HCT116 (cell line): ENCODE results near the gene FER. TPM values are rescaled to one million over a fixed set of nuclear protein-coding genes. Genes with fewer than 3 reads are reported as not detected.

Source experiments
- ATAC-seq: fragments of 200-7000 bp; cut with Tn5 transposase; 2 replicates; pipeline ENCODE4 v1.9.1; 2020; ENCODE audit warnings: mild to moderate bottlenecking, moderate library complexity
- BruUV-seq: library from RNA; stranded (reverse); fragments of 400-500 nt; replicated peaks from 2 replicates; lab custom pipeline; 2021; lab: Mats Ljungman, UMichigan
- CTCF ChIA-PET: fragments of 300-600 bp; sonication (Branson Sonifier 250); formaldehyde crosslinking; loops from one replicate; lab custom pipeline; 2021; ENCODE audit warnings: antibody characterized with exemption; lab: Charles Lee
- POLR2A ChIA-PET: fragments of 300-600, 350-600 bp; sonication (Branson Sonifier 250); formaldehyde crosslinking; loops from one replicate; lab custom pipeline; 2021; ENCODE audit warnings: antibody characterized with exemption; lab: Charles Lee
- RAD21 ChIA-PET, 2 experiments: fragments of 300-600 bp; sonication (Branson Sonifier 250); formaldehyde crosslinking; loops; one replicate each; lab custom pipeline; 2023; ENCODE audit warnings: low total read pairs in 2 of 2; ENCODE audit not compliant: uncharacterized antibody in 2 of 2, unreplicated experiment in 2 of 2, low non-redundant PET in 1 of 2; lab: Charles Lee
- DNase-seq: peaks from one replicate; pipeline ENCODE4 v3.0.0-alpha.2; 2010; ENCODE audit warnings: low read depth, low spot score
- H2AFZ ChIP-seq: fragments of 200-600 bp; shearing (Covaris generic), sonication (generic); 2 replicates; pipeline ENCODE4 v1.6.1; 2017; ENCODE audit warnings: low read depth, mixed run types, mixed read lengths, antibody characterized with exemption, low read length; ENCODE audit not compliant: poor library complexity, severe bottlenecking
- H3K27ac ChIP-seq: 2 replicates; pipeline ENCODE4 v1.5.1; 2012; ENCODE audit warnings: low read depth, low read length
- H3K27me3 ChIP-seq: fragments of 200-600 bp; sonication (generic); 2 replicates; pipeline ENCODE4 v1.6.1; 2016; ENCODE audit warnings: mixed run types, low read length, mixed read lengths; ENCODE audit not compliant: insufficient read depth
- H3K36me3 ChIP-seq, 2 experiments: fragments of 200-500 bp in 1 of 2; fragments of 200-600 bp in 1 of 2; sonication (Bioruptor generic) in 1 of 2; sonication (generic) in 1 of 2; 2 replicates each; pipeline versions ENCODE4 v1.5.1 to v1.6.1; 2014 to 2016; ENCODE audit warnings: low read length in 2 of 2, inconsistent platforms in 1 of 2, mixed read lengths in 1 of 2, mixed run types in 1 of 2; ENCODE audit not compliant: insufficient read depth in 2 of 2, control insufficient read depth in 1 of 2
- H3K4me1 ChIP-seq, 2 experiments: fragments of 200-600 bp in 1 of 2; sonication (generic) in 1 of 2; 2 replicates each; pipeline versions ENCODE4 v1.5.1 to v1.6.1; 2012 to 2017; ENCODE audit warnings: low read length in 2 of 2, inconsistent platforms in 1 of 2, mild to moderate bottlenecking in 1 of 2, mixed read lengths in 1 of 2, mixed run types in 1 of 2, moderate library complexity in 1 of 2; ENCODE audit not compliant: insufficient read depth in 2 of 2, control insufficient read depth in 1 of 2
- H3K4me2 ChIP-seq: fragments of 200-600 bp; sonication (generic); 2 replicates; pipeline ENCODE4 v1.6.1; 2017; ENCODE audit warnings: mixed run types, low read length, mixed read lengths
- H3K4me3 ChIP-seq, 2 experiments: fragments of 200-600 bp in 1 of 2; sonication (generic) in 1 of 2; replicated peaks in 1 of 2; 2 replicates each; pipeline ENCODE4 v1.5.1; 2011 to 2016; ENCODE audit warnings: low read length in 2 of 2, control low read depth in 1 of 2, low read depth in 1 of 2, mild to moderate bottlenecking in 1 of 2, mixed read lengths in 1 of 2, mixed run types in 1 of 2
- H3K79me2 ChIP-seq: fragments of 200-600 bp; sonication (generic); 2 replicates; pipeline ENCODE4 v1.6.1; 2017; ENCODE audit warnings: mild to moderate bottlenecking, mixed run types, low read length, moderate library complexity, mixed read lengths; ENCODE audit not compliant: insufficient read depth
- H3K9ac ChIP-seq: fragments of 200-600 bp; sonication (generic); 2 replicates; pipeline ENCODE4 v1.6.1; 2016; ENCODE audit warnings: low read length, mixed read lengths
- H3K9me2 ChIP-seq: fragments of 200-600 bp; sonication (generic), shearing (Covaris generic); 2 replicates; pipeline ENCODE4 v1.6.1; 2017; ENCODE audit warnings: mixed run types, mild to moderate bottlenecking, moderate library complexity; ENCODE audit not compliant: insufficient read depth
- H3K9me3 ChIP-seq, 2 experiments: fragments of 200-500 bp in 1 of 2; fragments of 200-600 bp in 1 of 2; sonication (Bioruptor generic) in 1 of 2; sonication (generic) in 1 of 2; 2 replicates each; pipeline ENCODE4 v1.6.1; 2014 to 2017; ENCODE audit warnings: low read length in 2 of 2, mixed read lengths in 2 of 2, inconsistent platforms in 1 of 2, low read depth in 1 of 2, mild to moderate bottlenecking in 1 of 2, mixed run types in 1 of 2, moderate library complexity in 1 of 2; ENCODE audit not compliant: control insufficient read depth in 1 of 2, insufficient read depth in 1 of 2
- H4K20me1 ChIP-seq: fragments of 200-600 bp; sonication (generic), shearing (Covaris generic); 2 replicates; pipeline ENCODE4 v1.6.1; 2017; ENCODE audit warnings: mixed run types, mild to moderate bottlenecking, moderate library complexity; ENCODE audit not compliant: insufficient read depth
- CEBPB ChIP-seq: IDR thresholded peaks from 2 replicates; pipeline ENCODE4 v1.6.1; 2012; ENCODE audit warnings: low read depth
- EGR1 ChIP-seq: IDR thresholded peaks from 2 replicates; pipeline ENCODE4 v1.6.1; 2012; ENCODE audit warnings: low read depth
- ELF1 ChIP-seq: IDR thresholded peaks from 2 replicates; pipeline ENCODE4 v1.6.1; 2012; ENCODE audit warnings: low read depth, borderline replicate concordance
- EZH2 ChIP-seq: fragments of 200-600 bp; sonication (generic); IDR thresholded peaks from 2 replicates; pipeline ENCODE4 v1.6.1; 2017; ENCODE audit warnings: antibody characterized with exemption, mixed run types
- FOSL1 ChIP-seq: IDR thresholded peaks from 2 replicates; pipeline ENCODE4 v1.6.1; 2012; ENCODE audit warnings: low read depth
- POLR2A ChIP-seq: IDR thresholded peaks from 2 replicates; pipeline ENCODE4 v1.7.0; 2011; ENCODE audit warnings: borderline replicate concordance; ENCODE audit not compliant: insufficient read depth, insufficient read length; ENCODE audit errors: extremely low read depth
- SIN3A ChIP-seq: IDR thresholded peaks from 2 replicates; pipeline ENCODE4 v1.6.1; 2012; ENCODE audit warnings: low read depth
- SRF ChIP-seq: IDR thresholded peaks from 2 replicates; pipeline ENCODE4 v1.6.1; 2012; ENCODE audit warnings: low read depth
- TCF7L2 ChIP-seq: IDR thresholded peaks from 2 replicates; pipeline ENCODE4 v1.7.0; 2011; ENCODE audit warnings: borderline replicate concordance, inconsistent platforms; ENCODE audit not compliant: insufficient read depth, insufficient read length; ENCODE audit errors: extremely low read depth
- YY1 ChIP-seq: IDR thresholded peaks from 2 replicates; pipeline ENCODE4 v1.6.1; 2011; ENCODE audit warnings: low read length, low read depth, moderate library complexity, mild to moderate bottlenecking; ENCODE audit not compliant: insufficient replicate concordance; ENCODE audit errors: extremely low read depth
- ZFX ChIP-seq: fragments of 450-650 bp; IDR thresholded peaks from 2 replicates; pipeline ENCODE4 v1.6.1; 2017
- ZNF274 ChIP-seq: fragments of 200-500 bp; sonication (Bioruptor generic); IDR thresholded peaks from 2 replicates; pipeline ENCODE4 v1.6.1; 2014; ENCODE audit warnings: mild to moderate bottlenecking, low read depth, low read length, inconsistent platforms
- intact Hi-C: fragments of 100-400 bp; cut with micrococcal nuclease; formaldehyde crosslinking; loops from 2 replicates; pipeline ENCODE4 v1.10.0; 2022
- total RNA-seq: library from RNA; stranded (reverse); gene quantifications from one replicate; pipeline ENCODE4 v1.2.1, GENCODE V29; 2021; ENCODE audit not compliant: unreplicated experiment
- TF ChIP-seq, protein P1 (sequence below): IDR thresholded peaks from 2 replicates; pipeline ENCODE4 v1.6.1; 2011; ENCODE audit warnings: mild to moderate bottlenecking, low read length, moderate library complexity; ENCODE audit not compliant: insufficient replicate concordance; ENCODE audit errors: extremely low read depth
- TF ChIP-seq, protein P2 (sequence below), 3 experiments: fragments of 200-600 bp in 1 of 3; sonication (generic) in 1 of 3; IDR thresholded peaks in 2 of 3; conservative IDR thresholded peaks in 1 of 3; 2 replicates each; pipeline ENCODE4 v1.5.1; 2012 to 2017; ENCODE audit warnings: low read depth in 2 of 3, low read length in 2 of 3, antibody characterized with exemption in 1 of 3, borderline replicate concordance in 1 of 3, control low read depth in 1 of 3, mild to moderate bottlenecking in 1 of 3, mixed read lengths in 1 of 3, mixed run types in 1 of 3, moderate library complexity in 1 of 3; ENCODE audit not compliant: insufficient read depth in 1 of 3
- TF ChIP-seq, protein P3 (sequence below): IDR thresholded peaks from 2 replicates; pipeline ENCODE4 v1.6.1; 2012; ENCODE audit warnings: low read depth
- TF ChIP-seq, protein P4 (sequence below): IDR thresholded peaks from 2 replicates; pipeline ENCODE4 v1.6.1; 2012
- TF ChIP-seq, protein P5 (sequence below): IDR thresholded peaks from 2 replicates; pipeline ENCODE4 v1.6.1; 2012

The FER gene
- total RNA-seq, 1 experiment from 2014 or later: 32.0 TPM

DNA sequence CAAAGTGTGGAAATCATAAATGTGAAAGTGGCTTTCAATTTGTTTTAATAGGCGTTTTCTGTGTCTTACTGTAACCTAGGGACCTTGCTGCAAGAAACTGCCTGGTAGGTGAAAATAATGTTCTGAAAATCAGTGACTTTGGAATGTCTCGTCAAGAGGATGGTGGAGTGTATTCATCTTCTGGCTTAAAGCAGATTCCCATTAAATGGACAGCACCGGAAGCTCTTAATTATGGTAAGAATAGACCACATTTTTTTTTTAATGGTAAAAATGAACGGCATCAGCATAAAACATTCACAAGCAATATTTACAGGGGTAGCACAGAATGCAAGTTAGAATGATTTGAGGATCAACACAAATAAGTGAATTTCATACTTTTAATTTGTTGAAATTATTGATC, 433.0 kb downstream of the FER start:
- ATAC-seq (no peak), DNase-seq (no peak)
- ChIA-PET CTCF (no interaction called here), POLR2A (no interaction called here), RAD21 (no interaction called here)
- Histone ChIP-seq H3K4me2 (no peak overlapping the region), H3K27me3 (no peaks in the 10 kb centered on the region), H3K9me2 (no peaks in the 10 kb centered on the region), H3K4me1 (no peaks in the 10 kb centered on the region), H3K4me3 (no peak overlapping the region), H3K36me3 (no peaks in the 10 kb centered on the region), H3K9ac (no peak overlapping the region), H4K20me1 (no peaks in the 10 kb centered on the region), H3K79me2 (no peaks in the 10 kb centered on the region), H2AFZ (no peak overlapping the region), H3K27ac (no peak overlapping the region), H3K9me3 (no peaks in the 10 kb centered on the region)
- BruUV-seq: no TSS peak
- intact Hi-C loops: no loop called here
- TF ChIP-seq TCF7L2 (no peak), FOSL1 (no peak), ZNF274 (no peak), ZFX (no peak), POLR2A (no peak), ELF1 (no peak), SIN3A (no peak), YY1 (no peak), EZH2 (no peak), SRF (no peak), EGR1 (no peak), CEBPB (no peak)
- TF ChIP-seq, protein P1, sequence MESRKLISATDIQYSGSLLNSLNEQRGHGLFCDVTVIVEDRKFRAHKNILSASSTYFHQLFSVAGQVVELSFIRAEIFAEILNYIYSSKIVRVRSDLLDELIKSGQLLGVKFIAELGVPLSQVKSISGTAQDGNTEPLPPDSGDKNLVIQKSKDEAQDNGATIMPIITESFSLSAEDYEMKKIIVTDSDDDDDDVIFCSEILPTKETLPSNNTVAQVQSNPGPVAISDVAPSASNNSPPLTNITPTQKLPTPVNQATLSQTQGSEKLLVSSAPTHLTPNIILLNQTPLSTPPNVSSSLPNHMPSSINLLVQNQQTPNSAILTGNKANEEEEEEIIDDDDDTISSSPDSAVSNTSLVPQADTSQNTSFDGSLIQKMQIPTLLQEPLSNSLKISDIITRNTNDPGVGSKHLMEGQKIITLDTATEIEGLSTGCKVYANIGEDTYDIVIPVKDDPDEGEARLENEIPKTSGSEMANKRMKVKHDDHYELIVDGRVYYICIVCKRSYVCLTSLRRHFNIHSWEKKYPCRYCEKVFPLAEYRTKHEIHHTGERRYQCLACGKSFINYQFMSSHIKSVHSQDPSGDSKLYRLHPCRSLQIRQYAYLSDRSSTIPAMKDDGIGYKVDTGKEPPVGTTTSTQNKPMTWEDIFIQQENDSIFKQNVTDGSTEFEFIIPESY: no peak
- TF ChIP-seq, protein P2, sequence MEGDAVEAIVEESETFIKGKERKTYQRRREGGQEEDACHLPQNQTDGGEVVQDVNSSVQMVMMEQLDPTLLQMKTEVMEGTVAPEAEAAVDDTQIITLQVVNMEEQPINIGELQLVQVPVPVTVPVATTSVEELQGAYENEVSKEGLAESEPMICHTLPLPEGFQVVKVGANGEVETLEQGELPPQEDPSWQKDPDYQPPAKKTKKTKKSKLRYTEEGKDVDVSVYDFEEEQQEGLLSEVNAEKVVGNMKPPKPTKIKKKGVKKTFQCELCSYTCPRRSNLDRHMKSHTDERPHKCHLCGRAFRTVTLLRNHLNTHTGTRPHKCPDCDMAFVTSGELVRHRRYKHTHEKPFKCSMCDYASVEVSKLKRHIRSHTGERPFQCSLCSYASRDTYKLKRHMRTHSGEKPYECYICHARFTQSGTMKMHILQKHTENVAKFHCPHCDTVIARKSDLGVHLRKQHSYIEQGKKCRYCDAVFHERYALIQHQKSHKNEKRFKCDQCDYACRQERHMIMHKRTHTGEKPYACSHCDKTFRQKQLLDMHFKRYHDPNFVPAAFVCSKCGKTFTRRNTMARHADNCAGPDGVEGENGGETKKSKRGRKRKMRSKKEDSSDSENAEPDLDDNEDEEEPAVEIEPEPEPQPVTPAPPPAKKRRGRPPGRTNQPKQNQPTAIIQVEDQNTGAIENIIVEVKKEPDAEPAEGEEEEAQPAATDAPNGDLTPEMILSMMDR (IDR thresholded peaks at IDR 0.05 in 2 of 3, conservative IDR thresholded peaks at IDR 0.05 in 1 of 3; ENCODE audit: borderline replicate concordance in 1 of 3, insufficient read depth in 1 of 3, low read depth in 2 of 3, low read length in 2 of 3): no peak
- TF ChIP-seq, protein P3, sequence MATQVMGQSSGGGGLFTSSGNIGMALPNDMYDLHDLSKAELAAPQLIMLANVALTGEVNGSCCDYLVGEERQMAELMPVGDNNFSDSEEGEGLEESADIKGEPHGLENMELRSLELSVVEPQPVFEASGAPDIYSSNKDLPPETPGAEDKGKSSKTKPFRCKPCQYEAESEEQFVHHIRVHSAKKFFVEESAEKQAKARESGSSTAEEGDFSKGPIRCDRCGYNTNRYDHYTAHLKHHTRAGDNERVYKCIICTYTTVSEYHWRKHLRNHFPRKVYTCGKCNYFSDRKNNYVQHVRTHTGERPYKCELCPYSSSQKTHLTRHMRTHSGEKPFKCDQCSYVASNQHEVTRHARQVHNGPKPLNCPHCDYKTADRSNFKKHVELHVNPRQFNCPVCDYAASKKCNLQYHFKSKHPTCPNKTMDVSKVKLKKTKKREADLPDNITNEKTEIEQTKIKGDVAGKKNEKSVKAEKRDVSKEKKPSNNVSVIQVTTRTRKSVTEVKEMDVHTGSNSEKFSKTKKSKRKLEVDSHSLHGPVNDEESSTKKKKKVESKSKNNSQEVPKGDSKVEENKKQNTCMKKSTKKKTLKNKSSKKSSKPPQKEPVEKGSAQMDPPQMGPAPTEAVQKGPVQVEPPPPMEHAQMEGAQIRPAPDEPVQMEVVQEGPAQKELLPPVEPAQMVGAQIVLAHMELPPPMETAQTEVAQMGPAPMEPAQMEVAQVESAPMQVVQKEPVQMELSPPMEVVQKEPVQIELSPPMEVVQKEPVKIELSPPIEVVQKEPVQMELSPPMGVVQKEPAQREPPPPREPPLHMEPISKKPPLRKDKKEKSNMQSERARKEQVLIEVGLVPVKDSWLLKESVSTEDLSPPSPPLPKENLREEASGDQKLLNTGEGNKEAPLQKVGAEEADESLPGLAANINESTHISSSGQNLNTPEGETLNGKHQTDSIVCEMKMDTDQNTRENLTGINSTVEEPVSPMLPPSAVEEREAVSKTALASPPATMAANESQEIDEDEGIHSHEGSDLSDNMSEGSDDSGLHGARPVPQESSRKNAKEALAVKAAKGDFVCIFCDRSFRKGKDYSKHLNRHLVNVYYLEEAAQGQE: no peak
- TF ChIP-seq, protein P4, sequence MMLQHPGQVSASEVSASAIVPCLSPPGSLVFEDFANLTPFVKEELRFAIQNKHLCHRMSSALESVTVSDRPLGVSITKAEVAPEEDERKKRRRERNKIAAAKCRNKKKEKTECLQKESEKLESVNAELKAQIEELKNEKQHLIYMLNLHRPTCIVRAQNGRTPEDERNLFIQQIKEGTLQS: no peak
- TF ChIP-seq, protein P5, sequence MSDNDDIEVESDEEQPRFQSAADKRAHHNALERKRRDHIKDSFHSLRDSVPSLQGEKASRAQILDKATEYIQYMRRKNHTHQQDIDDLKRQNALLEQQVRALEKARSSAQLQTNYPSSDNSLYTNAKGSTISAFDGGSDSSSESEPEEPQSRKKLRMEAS: no peak
